Liver (tissue), 9 donors: Measurements from ENCODE around the gene LRRC4B. TPM values are rescaled to one million over a fixed set of nuclear protein-coding genes. Genes with fewer than 3 reads are reported as not detected.

ENCODE experiments used
- DNase-seq: peaks from one replicate; pipeline ENCODE4 v3.0.0-alpha.2; 2017; ENCODE audit warnings: low spot score
- H3K27ac ChIP-seq, 2 donors: one replicate each; pipeline ENCODE4 v1.7.0; 2013; ENCODE audit warnings: inconsistent platforms in 2 of 2, low read length in 2 of 2, control low read depth in 1 of 2, low read depth in 1 of 2, mild to moderate bottlenecking in 1 of 2
- H3K27me3 ChIP-seq, 4 donors: one replicate each; pipeline versions ENCODE4 v1.6.1 to v1.7.0; 2013; ENCODE audit warnings: low read length in 3 of 4, inconsistent platforms in 1 of 4, mild to moderate bottlenecking in 1 of 4, moderate library complexity in 1 of 4; ENCODE audit not compliant: control insufficient read depth in 4 of 4, insufficient read depth in 4 of 4
- H3K36me3 ChIP-seq, 4 donors: one replicate each; pipeline versions ENCODE4 v1.6.1 to v1.7.0; 2013; ENCODE audit warnings: low read length in 3 of 4, mild to moderate bottlenecking in 3 of 4, low read depth in 1 of 4, moderate library complexity in 1 of 4; ENCODE audit not compliant: control insufficient read depth in 4 of 4, insufficient read depth in 3 of 4
- H3K4me1 ChIP-seq, 4 donors: one replicate each; pipeline versions ENCODE4 v1.6.1 to v1.7.0; 2013; ENCODE audit warnings: low read length in 3 of 4, mild to moderate bottlenecking in 3 of 4, moderate library complexity in 1 of 4; ENCODE audit not compliant: control insufficient read depth in 4 of 4, insufficient read depth in 4 of 4
- H3K4me3 ChIP-seq, 3 donors: one replicate each; pipeline versions ENCODE4 v1.6.1 to v1.7.0; 2013; ENCODE audit warnings: low read length in 3 of 3, control low read depth in 1 of 3, low read depth in 1 of 3, mild to moderate bottlenecking in 1 of 3
- H3K9ac ChIP-seq, 2 donors: one replicate each; pipeline ENCODE4 v1.7.0; 2013; ENCODE audit warnings: low read length in 2 of 2, mild to moderate bottlenecking in 2 of 2, moderate library complexity in 2 of 2, control low read depth in 1 of 2, low read depth in 1 of 2
- H3K9me3 ChIP-seq, 4 donors: one replicate each; pipeline versions ENCODE4 v1.6.1 to v1.7.0; 2013; ENCODE audit warnings: low read length in 3 of 4; ENCODE audit not compliant: control insufficient read depth in 4 of 4
- ATF3 ChIP-seq: IDR thresholded peaks from 2 replicates; pipeline ENCODE4 v1.6.1; 2016; ENCODE audit warnings: antibody characterized with exemption
- CTCF ChIP-seq: fragments of 150-350 bp; IDR thresholded peaks from 2 replicates; pipeline ENCODE4 v1.5.1; 2017; ENCODE audit warnings: improper control_type of control experiment, low read depth, low read length; ENCODE audit not compliant: missing input control
- EGR1 ChIP-seq, 2 donors: IDR thresholded peaks; 2 replicates each; pipeline ENCODE4 v1.6.1; 2016 to 2018; ENCODE audit warnings: antibody characterized with exemption in 2 of 2, low read depth in 2 of 2
- FOXA1 ChIP-seq: IDR thresholded peaks from 2 replicates; pipeline ENCODE4 v1.6.1; 2016; ENCODE audit warnings: antibody characterized with exemption
- FOXA2 ChIP-seq: IDR thresholded peaks from 2 replicates; pipeline ENCODE4 v1.6.1; 2016; ENCODE audit warnings: antibody characterized with exemption
- GABPA ChIP-seq, 2 donors: IDR thresholded peaks in 1 of 2; conservative IDR thresholded peaks in 1 of 2; 2 replicates each; pipeline ENCODE4 v1.6.1; 2016; ENCODE audit warnings: antibody characterized with exemption in 2 of 2, mild to moderate bottlenecking in 1 of 2, moderate library complexity in 1 of 2
- HNF4A ChIP-seq, 2 donors: conservative IDR thresholded peaks; 2 replicates each; pipeline ENCODE4 v1.6.1; 2016; ENCODE audit warnings: antibody characterized with exemption in 2 of 2, mild to moderate bottlenecking in 2 of 2
- HNF4G ChIP-seq: IDR thresholded peaks from 2 replicates; pipeline ENCODE4 v1.6.1; 2016; ENCODE audit warnings: antibody characterized with exemption
- JUND ChIP-seq, 2 donors: IDR thresholded peaks; 2 replicates each; pipeline ENCODE4 v1.6.1; 2016; ENCODE audit warnings: antibody characterized with exemption in 2 of 2
- MAX ChIP-seq: IDR thresholded peaks from 2 replicates; pipeline ENCODE4 v1.6.1; 2016; ENCODE audit warnings: antibody characterized with exemption
- NR2F2 ChIP-seq: IDR thresholded peaks from 2 replicates; pipeline ENCODE4 v1.6.1; 2016; ENCODE audit warnings: antibody characterized with exemption
- RAD21 ChIP-seq, 2 donors: IDR thresholded peaks; 2 replicates each; pipeline ENCODE4 v1.6.1; 2016; ENCODE audit warnings: antibody characterized with exemption in 2 of 2, mild to moderate bottlenecking in 2 of 2
- REST ChIP-seq: IDR thresholded peaks from 2 replicates; pipeline ENCODE4 v1.6.1; 2016; ENCODE audit warnings: antibody characterized with exemption, mild to moderate bottlenecking
- RXRA ChIP-seq, 2 donors: IDR thresholded peaks; 2 replicates each; pipeline ENCODE4 v1.6.1; 2017 to 2018; ENCODE audit warnings: antibody characterized with exemption in 2 of 2, mild to moderate bottlenecking in 1 of 2
- SP1 ChIP-seq: IDR thresholded peaks from 2 replicates; pipeline ENCODE4 v1.6.1; 2018; ENCODE audit warnings: antibody characterized with exemption, mild to moderate bottlenecking
- YY1 ChIP-seq: IDR thresholded peaks from 2 replicates; pipeline ENCODE4 v1.6.1; 2016; ENCODE audit warnings: antibody characterized with exemption, mild to moderate bottlenecking
- ZBTB33 ChIP-seq: IDR thresholded peaks from 2 replicates; pipeline ENCODE4 v1.6.1; 2016; ENCODE audit warnings: antibody characterized with exemption
- WGBS: extraction: QIAGEN DNeasy Blood & Tissue Kit; methylation state at CpG from one replicate; pipeline ENCODE4 v1.1.7; 2013; 5-methylcytosine and 5-hydroxymethylcytosine counted together
- polyA plus RNA-seq, 2 donors: library from polyadenylated mRNA; stranded (reverse) in 1 of 2; unstranded in 1 of 2; fragments of 200-250 nt in 1 of 2; fragments of >200 nt in 1 of 2; fragmentation: Nextera tagmentation in 1 of 2; extraction: Ambion mirVana in 1 of 2; gene quantifications; one replicate each; pipeline versions ENCODE4 v1.2.1 to v1.2.3, GENCODE V29; 2013 to 2015
- total RNA-seq, 2 donors: library from RNA; depleted of rRNA; stranded (reverse); fragments of >200 nt; gene quantifications; one replicate each; pipeline ENCODE4 v1.2.3, GENCODE V29; 2014
- donor health status: healthy.
- donor health status: healthy.
- donor health status: healthy.
- donor health status: healthy.
- donor health status: healthy.

LRRC4B gene
- total and polyA plus RNA-seq, 4 donors = 0.11 to 1.1 (median 0.79) TPM

- TF ChIP-seq ZBTB33 (no peak), SP1 (no peak), FOXA2 (no peak), HNF4A (conservative IDR thresholded peaks at IDR 0.05) (no peak), FOXA1 (no peak)
These were observed 67.5 kb downstream of the LRRC4B start (continued) for GRCh38 chr19:50500753-50501151.

- Histone ChIP-seq H3K9me3 (no peaks in the 10 kb centered on the region), H3K27ac (no peak overlapping the region), H3K4me3 (no peak overlapping the region), H3K27me3 (no peaks in the 10 kb centered on the region), H3K9ac (no peak overlapping the region), H3K4me1 (no peaks in the 10 kb centered on the region), H3K36me3 (no peaks in the 10 kb centered on the region)
- TF ChIP-seq HNF4G (no peak), RAD21 (IDR thresholded peaks at IDR 0.05) (no peak), JUND (IDR thresholded peaks at IDR 0.05) (no peak), EGR1 (IDR thresholded peaks at IDR 0.05; ENCODE audit: low read depth in 2 of 2) (no peak), CTCF (no peak), SP1 (no peak), NR2F2 (no peak), MAX (no peak), FOXA2 (no peak), YY1 (no peak), FOXA1 (no peak), ZBTB33 (no peak), REST (no peak), ATF3 (no peak), GABPA (IDR thresholded peaks at IDR 0.05 in 1 of 2, conservative IDR thresholded peaks at IDR 0.05 in 1 of 2) (no peak), HNF4A (conservative IDR thresholded peaks at IDR 0.05) (no peak), RXRA (IDR thresholded peaks at IDR 0.05) (no peak)
- DNase-seq = no peak
- WGBS = 58% methylated on average over 27 of the region's 27 CpGs
These were observed 68.0 kb downstream of the LRRC4B start for GRCh38 chr19:50500060-50500752.
